Stimulated activated naive CD8-positive, alpha-beta T cell treated with anti-CD3 and anti-CD28 coated beads, Interleukin-15, Interleukin-2, amounts not matched to agents 100 ng/mL and 50 ng/mL, for 24 hours (primary cell): ENCODE results near the gene KAT14.
"Not testable (repeated sequence)": the region's sequence is repeated elsewhere in the genome, so short reads cannot be mapped to it uniquely, and the experiment has no call there.

Experiments
- H3K27ac Mint-ChIP-seq: one replicate; pipeline ENCODE4 v1.8.0; 2021; ENCODE audit warnings: mild to moderate bottlenecking, mixed read lengths
- H3K27me3 Mint-ChIP-seq: one replicate; pipeline ENCODE4 v1.8.0; 2021; ENCODE audit warnings: mixed read lengths
- H3K36me3 Mint-ChIP-seq: one replicate; pipeline ENCODE4 v1.8.0; 2021; ENCODE audit warnings: low read depth, mixed read lengths
- H3K4me1 Mint-ChIP-seq: one replicate; pipeline ENCODE4 v1.8.0; 2021; ENCODE audit warnings: low read depth, mixed read lengths
- H3K4me3 Mint-ChIP-seq: one replicate; pipeline ENCODE4 v1.8.0; 2021; ENCODE audit warnings: mild to moderate bottlenecking, mixed read lengths
- H3K9me3 Mint-ChIP-seq: one replicate; pipeline ENCODE4 v1.8.0; 2021; ENCODE audit warnings: mixed read lengths

KAT14 gene

DNA sequence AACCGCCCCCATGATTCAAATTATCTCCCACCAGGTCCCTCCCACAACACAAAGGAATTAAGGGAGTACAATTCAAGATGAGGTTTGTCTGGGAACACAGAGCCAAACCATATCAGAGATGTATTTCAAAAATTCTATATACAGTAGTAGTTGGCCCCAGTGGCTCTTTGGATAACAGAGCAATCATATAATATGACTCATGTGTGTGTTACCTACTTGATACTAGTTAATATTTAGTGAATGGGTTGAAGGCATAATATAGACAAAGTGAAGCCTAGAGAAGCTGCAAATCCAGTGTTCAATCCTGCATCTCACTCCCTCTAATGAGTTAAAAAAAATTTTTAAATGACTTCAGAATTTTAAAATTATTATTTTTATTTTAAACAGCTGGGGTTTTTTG, 43.2 kb downstream of the KAT14 start:
- Mint-ChIP-seq H3K4me3 (no peak overlapping the region), H3K36me3 (peaks cover 80% of the 10 kb centered on the region), H3K9me3 (peaks cover 11% of the 10 kb centered on the region), H3K27ac (no peak overlapping the region), H3K27me3 (no peaks in the 10 kb centered on the region), H3K4me1 (no peaks in the 10 kb centered on the region)

GRCh38 chr20:18187020-18187419, 49.4 kb downstream of the KAT14 start:
- Mint-ChIP-seq H3K9me3 (no peaks in the 10 kb centered on the region), H3K36me3 (peaks cover 46% of the 10 kb centered on the region), H3K27ac (no peak overlapping the region), H3K4me3 (no peak overlapping the region), H3K27me3 (no peaks in the 10 kb centered on the region), H3K4me1 (peaks cover 4% of the 10 kb centered on the region)

DNA sequence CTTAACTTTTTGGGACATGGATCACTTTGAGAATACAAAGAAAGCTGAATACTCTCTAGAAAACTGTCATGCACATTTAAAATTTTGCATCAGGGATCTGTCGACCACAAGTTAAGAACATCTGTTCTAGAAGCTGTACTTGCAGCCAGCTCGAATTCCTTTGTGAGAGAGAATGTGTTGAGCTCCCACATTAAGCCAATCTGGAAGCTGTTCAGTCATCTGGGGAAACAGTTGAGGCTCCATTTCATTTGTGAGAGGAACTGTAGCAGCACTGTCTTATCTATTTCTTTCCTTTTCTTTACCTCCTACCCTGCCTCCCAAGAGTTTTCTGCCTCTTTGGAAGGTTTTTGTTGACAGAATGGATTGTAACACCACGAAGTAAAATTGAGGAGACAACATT, 50.8 kb downstream of the KAT14 start:
- Mint-ChIP-seq H3K4me3 (no peak overlapping the region), H3K36me3 (peaks cover 35% of the 10 kb centered on the region), H3K9me3 (no peaks in the 10 kb centered on the region), H3K27me3 (no peaks in the 10 kb centered on the region), H3K27ac (no peak overlapping the region), H3K4me1 (peaks cover 4% of the 10 kb centered on the region)

GRCh38 chr20:18190338-18191233, 52.9 kb downstream of the KAT14 start:
- peaks cover 21% of the 10 kb centered on the region for H3K36me3 Mint-ChIP-seq
- H3K27me3 Mint-ChIP-seq = no peaks in the 10 kb centered on the region
- H3K4me3 Mint-ChIP-seq = no peak overlapping the region
- no peaks in the 10 kb centered on the region for H3K9me3 Mint-ChIP-seq
- no peak overlapping the region for H3K27ac Mint-ChIP-seq
- H3K4me1 Mint-ChIP-seq = peaks cover 4% of the 10 kb centered on the region

DNA sequence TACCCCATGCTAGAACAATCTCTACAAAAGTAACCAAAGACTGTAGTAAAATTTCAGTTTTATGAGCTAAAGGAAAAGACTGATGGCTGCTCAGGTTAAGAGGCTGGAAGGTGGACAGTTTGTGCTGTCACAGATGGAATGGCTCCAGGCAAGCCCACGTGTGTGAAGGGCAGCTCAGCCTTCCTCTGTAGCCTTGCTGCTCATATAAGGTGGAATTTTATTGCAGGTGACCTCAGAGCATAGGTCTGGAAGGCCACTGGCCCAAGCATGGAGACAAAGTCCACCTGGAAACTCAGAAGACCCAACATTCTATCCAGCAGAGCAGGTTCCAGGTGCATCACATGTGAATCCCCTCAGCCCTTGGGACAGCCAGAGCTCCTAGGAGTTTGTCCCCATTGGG, 53.6 kb downstream of the KAT14 start:
- Mint-ChIP-seq H3K9me3 (no peaks in the 10 kb centered on the region), H3K4me1 (peaks cover 4% of the 10 kb centered on the region), H3K4me3 (no peak overlapping the region)

GRCh38 chr20:18194461-18194860, 56.8 kb downstream of the KAT14 start:
- not testable (repeated sequence) for H3K4me1 Mint-ChIP-seq, H3K9me3 Mint-ChIP-seq, H3K27me3 Mint-ChIP-seq, H3K36me3 Mint-ChIP-seq, H3K27ac Mint-ChIP-seq, H3K4me3 Mint-ChIP-seq

More for the DNA sequence above, 53.6 kb downstream of the KAT14 start:
- Mint-ChIP-seq H3K36me3 (peaks cover 16% of the 10 kb centered on the region), H3K27ac (no peak overlapping the region), H3K27me3 (no peaks in the 10 kb centered on the region)

- Mint-ChIP-seq H3K36me3 (no peaks in the 10 kb centered on the region), H3K9me3 (no peaks in the 10 kb centered on the region), H3K27me3 (no peaks in the 10 kb centered on the region), H3K4me1 (no peaks in the 10 kb centered on the region), H3K27ac (no peak overlapping the region), H3K4me3 (no peak overlapping the region)
Observed at GRCh38 chr20:18195931-18196330, 58.3 kb downstream of the KAT14 start.

- H3K36me3 Mint-ChIP-seq = peaks cover 9% of the 10 kb centered on the region
- H3K27me3 Mint-ChIP-seq = no peaks in the 10 kb centered on the region
- H3K4me1 Mint-ChIP-seq = no peaks in the 10 kb centered on the region
- no peak overlapping the region for H3K27ac Mint-ChIP-seq
- H3K4me3 Mint-ChIP-seq = no peak overlapping the region
- H3K9me3 Mint-ChIP-seq = peaks cover 14% of the 10 kb centered on the region
Observed at GRCh38 chr20:18197382-18198070, 59.9 kb downstream of the KAT14 start.

- Mint-ChIP-seq H3K4me3 (no peak overlapping the region), H3K27me3 (peaks cover 5% of the 10 kb centered on the region), H3K27ac (no peak overlapping the region), H3K4me1 (no peaks in the 10 kb centered on the region), H3K36me3 (peaks cover 12% of the 10 kb centered on the region), H3K9me3 (peaks cover 14% of the 10 kb centered on the region)
Observed at GRCh38 chr20:18202966-18203365, 65.3 kb downstream of the KAT14 start.

GRCh38 chr20:18203700-18204099, 66.0 kb downstream of the KAT14 start:
- Mint-ChIP-seq H3K36me3 (peaks cover 12% of the 10 kb centered on the region), H3K9me3 (peaks cover 14% of the 10 kb centered on the region)
- H3K4me3 Mint-ChIP-seq, H3K27ac Mint-ChIP-seq, H3K4me1 Mint-ChIP-seq, H3K27me3 Mint-ChIP-seq: not testable (repeated sequence)

DNA sequence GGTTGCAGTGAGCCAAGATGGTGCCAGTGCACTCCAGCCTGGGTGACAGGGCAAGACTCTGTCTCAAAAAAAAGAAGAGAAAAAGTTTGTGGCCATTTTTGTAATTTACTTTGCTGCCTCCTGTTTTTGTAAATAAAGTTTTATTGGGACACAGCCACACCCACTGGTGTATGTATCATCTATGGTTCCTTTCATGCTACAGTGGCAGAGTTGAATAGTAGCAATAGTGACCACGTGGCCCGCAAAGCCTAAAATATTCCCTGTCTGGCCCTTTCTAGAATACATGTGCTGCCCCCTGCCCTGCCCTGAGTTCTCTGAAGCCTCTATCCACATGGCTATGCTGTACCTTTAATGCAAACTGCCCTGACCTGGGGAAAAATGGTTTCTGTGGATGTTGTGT, 75.3 kb downstream of the KAT14 start:
- Mint-ChIP-seq H3K36me3 (no peaks in the 10 kb centered on the region), H3K4me1 (no peaks in the 10 kb centered on the region), H3K27me3 (no peaks in the 10 kb centered on the region), H3K27ac (no peak overlapping the region), H3K9me3 (no peaks in the 10 kb centered on the region), H3K4me3 (no peak overlapping the region)

- H3K36me3 Mint-ChIP-seq = no peaks in the 10 kb centered on the region
- no peak overlapping the region for H3K4me3 Mint-ChIP-seq
- H3K9me3 Mint-ChIP-seq = no peaks in the 10 kb centered on the region
- H3K27ac Mint-ChIP-seq = no peak overlapping the region
- no peaks in the 10 kb centered on the region for H3K4me1 Mint-ChIP-seq
- H3K27me3 Mint-ChIP-seq = peaks cover 4% of the 10 kb centered on the region
Observed at GRCh38 chr20:18215566-18215965, 77.9 kb downstream of the KAT14 start.

GRCh38 chr20:18218280-18218679, 80.6 kb downstream of the KAT14 start:
- no peaks in the 10 kb centered on the region for H3K36me3 Mint-ChIP-seq
- H3K9me3 Mint-ChIP-seq = no peaks in the 10 kb centered on the region
- no peaks in the 10 kb centered on the region for H3K4me1 Mint-ChIP-seq
- H3K27ac Mint-ChIP-seq = no peak overlapping the region
- peaks cover 10% of the 10 kb centered on the region for H3K27me3 Mint-ChIP-seq
- no peak overlapping the region for H3K4me3 Mint-ChIP-seq

GRCh38 chr20:18223409-18223808, 85.7 kb downstream of the KAT14 start:
- Mint-ChIP-seq H3K4me1 (no peaks in the 10 kb centered on the region), H3K4me3 (no peak overlapping the region), H3K36me3 (no peaks in the 10 kb centered on the region), H3K9me3 (no peaks in the 10 kb centered on the region), H3K27me3 (peaks cover 21% of the 10 kb centered on the region), H3K27ac (no peak overlapping the region)

DNA sequence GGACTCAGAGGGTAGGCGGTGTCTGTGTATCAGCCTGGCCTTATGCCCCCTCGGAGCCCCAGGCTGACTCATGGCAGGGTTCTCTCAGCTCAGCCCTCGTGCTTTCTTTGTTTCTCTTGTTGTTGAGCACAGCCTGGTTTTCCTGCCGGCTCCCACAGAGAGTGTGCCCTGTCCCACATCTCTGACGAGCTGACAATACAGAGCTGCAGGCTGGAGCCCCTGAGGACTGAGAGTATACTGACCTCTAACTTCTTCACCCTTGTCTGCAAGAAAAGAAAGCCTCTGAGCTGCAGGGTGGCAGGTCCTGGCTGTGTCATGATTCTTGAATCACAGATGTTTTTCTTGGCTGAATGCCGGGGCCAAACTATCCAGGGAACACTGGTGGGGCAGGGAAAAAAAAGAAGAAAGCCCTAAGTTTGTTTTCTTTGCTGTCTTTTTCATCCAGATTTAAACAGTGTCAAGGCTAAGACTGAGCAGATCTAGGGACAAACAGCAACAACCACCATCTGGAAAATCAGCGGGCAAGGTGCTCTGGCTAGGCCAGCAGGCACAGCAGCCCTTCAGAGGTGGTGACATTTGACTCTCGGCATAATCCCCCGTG, 87.4 kb downstream of the KAT14 start:
- H3K27me3 Mint-ChIP-seq = peaks cover 20% of the 10 kb centered on the region
- no peak overlapping the region for H3K4me3 Mint-ChIP-seq
- no peaks in the 10 kb centered on the region for H3K36me3 Mint-ChIP-seq

More for the DNA sequence above, 87.4 kb downstream of the KAT14 start:
- no peaks in the 10 kb centered on the region for H3K4me1 Mint-ChIP-seq
- no peak overlapping the region for H3K27ac Mint-ChIP-seq
- H3K9me3 Mint-ChIP-seq = no peaks in the 10 kb centered on the region
